ENCODE measurements around the gene ROPN1.

- TF ChIP-seq, protein P1, sequence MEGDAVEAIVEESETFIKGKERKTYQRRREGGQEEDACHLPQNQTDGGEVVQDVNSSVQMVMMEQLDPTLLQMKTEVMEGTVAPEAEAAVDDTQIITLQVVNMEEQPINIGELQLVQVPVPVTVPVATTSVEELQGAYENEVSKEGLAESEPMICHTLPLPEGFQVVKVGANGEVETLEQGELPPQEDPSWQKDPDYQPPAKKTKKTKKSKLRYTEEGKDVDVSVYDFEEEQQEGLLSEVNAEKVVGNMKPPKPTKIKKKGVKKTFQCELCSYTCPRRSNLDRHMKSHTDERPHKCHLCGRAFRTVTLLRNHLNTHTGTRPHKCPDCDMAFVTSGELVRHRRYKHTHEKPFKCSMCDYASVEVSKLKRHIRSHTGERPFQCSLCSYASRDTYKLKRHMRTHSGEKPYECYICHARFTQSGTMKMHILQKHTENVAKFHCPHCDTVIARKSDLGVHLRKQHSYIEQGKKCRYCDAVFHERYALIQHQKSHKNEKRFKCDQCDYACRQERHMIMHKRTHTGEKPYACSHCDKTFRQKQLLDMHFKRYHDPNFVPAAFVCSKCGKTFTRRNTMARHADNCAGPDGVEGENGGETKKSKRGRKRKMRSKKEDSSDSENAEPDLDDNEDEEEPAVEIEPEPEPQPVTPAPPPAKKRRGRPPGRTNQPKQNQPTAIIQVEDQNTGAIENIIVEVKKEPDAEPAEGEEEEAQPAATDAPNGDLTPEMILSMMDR (IDR thresholded peaks at IDR 0.05) = no peak
- TF ChIP-seq POLR2A (IDR thresholded peaks at IDR 0.05) (no peak), EP300 (IDR thresholded peaks at IDR 0.05) (no peak)
Observed at GRCh38 chr3:123919353-123919752, 72.6 kb downstream of the ROPN1 start.
